Gastroesophageal sphincter (tissue), 2 donors: ENCODE results near the gene SLC2A13.

Experiments used
- EP300 ChIP-seq: sonication (generic); formaldehyde crosslinking; IDR thresholded peaks from one replicate; pipeline ENCODE4 v1.6.1; 2017; ENCODE audit warnings: antibody characterized with exemption, mild to moderate bottlenecking
- POLR2AphosphoS5 ChIP-seq: sonication (generic); formaldehyde crosslinking; IDR thresholded peaks from one replicate; pipeline ENCODE4 v1.6.1; 2017; ENCODE audit warnings: antibody characterized with exemption

GRCh38 chr12:39755478-39755877, 350.4 kb downstream of the SLC2A13 start:
- TF ChIP-seq POLR2AphosphoS5 (no peak), EP300 (no peak)
